NCI-H128 (cell line): Measurements from ENCODE around the gene NUP35.

Experiments used
- DNase-seq: peaks from one replicate; lab custom pipeline; 2025; ENCODE audit not compliant: unreplicated experiment; lab: John Stamatoyannopoulos, UW

NUP35 gene

DNA sequence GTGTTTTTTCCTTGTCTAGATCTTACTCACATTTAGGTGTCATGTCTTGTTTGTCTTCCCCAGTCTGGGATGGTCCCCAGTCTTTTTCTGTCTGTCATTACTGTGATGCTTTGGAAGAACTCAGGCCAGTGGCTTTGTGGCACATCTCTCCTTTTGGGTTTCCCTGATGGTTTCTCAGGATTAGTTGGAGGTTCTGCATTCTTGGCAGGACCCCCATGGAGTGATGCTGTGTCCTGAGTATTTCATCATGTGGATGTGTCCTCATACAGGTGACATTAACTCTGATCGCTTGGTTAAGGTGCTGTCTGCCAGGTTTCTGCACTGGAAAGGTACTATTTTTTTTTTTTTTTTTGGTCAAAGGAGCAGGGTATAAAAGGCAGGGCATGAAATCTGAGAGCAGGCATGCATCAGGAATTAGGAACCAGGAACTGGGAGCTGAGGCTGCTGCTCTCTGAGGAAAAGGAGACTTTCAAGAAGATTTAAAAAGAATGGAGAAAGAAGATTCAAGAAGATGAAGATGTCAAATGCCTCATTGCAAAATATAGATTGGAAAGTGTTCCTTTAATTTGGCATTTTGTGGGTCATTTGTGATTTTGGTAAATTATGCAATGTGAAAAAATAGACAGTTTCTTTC, 85.3 kb downstream of the NUP35 start:
- DNase-seq: no peak
